ENCODE data around the gene SGCD. TPM values are rescaled to one million over a fixed set of nuclear protein-coding genes. Genes with fewer than 3 reads are reported as not detected.

The SGCD gene
- total RNA-seq, 5 donors from 2014 or later (not counting 1 experiment from before 2014, with no cell fraction given) = 0.13 to 2.4 (median 0.22) TPM

GRCh38 chr5:156618601-156619000 is 291.6 kb downstream of the SGCD start:
- Histone ChIP-seq H3K36me3 (ENCODE audit: control insufficient read depth in 2 of 2, extremely low read depth in 1 of 2, insufficient read depth in 1 of 2, low read length in 1 of 2) (no peaks in the 10 kb centered on the region), H3K27me3 (replicated peaks in 1 of 2; ENCODE audit: control insufficient read depth in 2 of 2, extremely low read depth in 1 of 2, insufficient read depth in 2 of 2, low read length in 1 of 2) (no peaks in the 10 kb centered on the region), H3K4me3 (ENCODE audit: control insufficient read depth in 1 of 2, extremely low read depth in 1 of 2, low read length in 1 of 2) (no peak overlapping the region), H3K4me1 (ENCODE audit: control insufficient read depth in 1 of 2, extremely low read depth in 1 of 2, insufficient read depth in 2 of 2, low read length in 2 of 2) (no peaks in the 10 kb centered on the region), H3K27ac (ENCODE audit: low read length) (no peak overlapping the region), H3K9me3 (no peaks in the 10 kb centered on the region)
- Mint-ChIP-seq H3K27me3 (peaks cover 10 to 15% of the 10 kb centered on the region in 2 donors), H3K9me3 (no peaks in the 10 kb centered on the region), H3K4me3 (no peak overlapping the region), H3K36me3 (no peaks in the 10 kb centered on the region), H3K27ac (no peak overlapping the region), H3K4me1 (no peaks in the 10 kb centered on the region)
- WGBS (ENCODE audit: insufficient coverage) = 100% methylated on average over 3 of the region's 8 CpGs
- DNase-seq (no peak), ATAC-seq (replicated peaks in 1 of 4) (no peak)
- ChIA-PET POLR2A (no interaction called here), CTCF (no interaction called here)

DNA sequence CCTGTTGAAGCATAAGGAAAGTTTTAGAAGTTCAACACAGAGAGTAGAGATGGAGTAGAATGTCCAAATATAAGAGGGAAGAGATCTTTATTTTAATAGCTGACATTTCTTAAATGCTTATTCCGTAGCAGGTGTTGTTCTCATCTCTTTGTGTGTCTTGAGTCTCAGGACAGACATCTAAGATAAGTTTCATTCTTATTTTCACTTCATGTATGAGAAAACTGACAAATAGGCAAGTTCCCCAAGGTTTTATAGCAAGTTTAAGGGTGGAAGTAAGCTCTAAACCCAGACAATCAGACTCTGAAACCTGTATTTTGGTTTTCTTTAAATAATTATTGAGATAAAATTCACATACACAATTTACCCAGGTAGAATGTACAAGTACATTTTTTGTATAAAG is 294.8 kb downstream of the SGCD start:
- Mint-ChIP-seq H3K4me3 (no peak overlapping the region), H3K27ac (no peak overlapping the region), H3K27me3 (peaks cover 10 to 15% of the 10 kb centered on the region in 2 donors), H3K9me3 (no peaks in the 10 kb centered on the region), H3K36me3 (no peaks in the 10 kb centered on the region), H3K4me1 (no peaks in the 10 kb centered on the region)
- no peak overlapping the region for H3K27ac ChIP-seq (ENCODE audit: low read length)
- H3K4me3 ChIP-seq (ENCODE audit: control insufficient read depth in 1 of 2, extremely low read depth in 1 of 2, low read length in 1 of 2) = no peak overlapping the region
- H3K9me3 ChIP-seq = no peaks in the 10 kb centered on the region
- no CpG with 5 or more reads among the region's 1 CpG for WGBS (ENCODE audit: insufficient coverage)
- no peaks in the 10 kb centered on the region for H3K27me3 ChIP-seq (replicated peaks in 1 of 2; ENCODE audit: control insufficient read depth in 2 of 2, extremely low read depth in 1 of 2, insufficient read depth in 2 of 2, low read length in 1 of 2)
- POLR2A ChIA-PET = interaction anchor here in 1 of 2 donors (0.7 kb wide), 1 partner anchor 18 kb away, joined by 4 read pairs; no protein-coding TSS in a partner anchor
- DNase-seq = no peak
- no peaks in the 10 kb centered on the region for H3K4me1 ChIP-seq (ENCODE audit: control insufficient read depth in 1 of 2, extremely low read depth in 1 of 2, insufficient read depth in 2 of 2, low read length in 2 of 2)
- ATAC-seq (replicated peaks in 1 of 4) = no peak
- H3K36me3 ChIP-seq (ENCODE audit: control insufficient read depth in 2 of 2, extremely low read depth in 1 of 2, insufficient read depth in 1 of 2, low read length in 1 of 2) = no peaks in the 10 kb centered on the region
- CTCF ChIA-PET = no interaction called here

DNA sequence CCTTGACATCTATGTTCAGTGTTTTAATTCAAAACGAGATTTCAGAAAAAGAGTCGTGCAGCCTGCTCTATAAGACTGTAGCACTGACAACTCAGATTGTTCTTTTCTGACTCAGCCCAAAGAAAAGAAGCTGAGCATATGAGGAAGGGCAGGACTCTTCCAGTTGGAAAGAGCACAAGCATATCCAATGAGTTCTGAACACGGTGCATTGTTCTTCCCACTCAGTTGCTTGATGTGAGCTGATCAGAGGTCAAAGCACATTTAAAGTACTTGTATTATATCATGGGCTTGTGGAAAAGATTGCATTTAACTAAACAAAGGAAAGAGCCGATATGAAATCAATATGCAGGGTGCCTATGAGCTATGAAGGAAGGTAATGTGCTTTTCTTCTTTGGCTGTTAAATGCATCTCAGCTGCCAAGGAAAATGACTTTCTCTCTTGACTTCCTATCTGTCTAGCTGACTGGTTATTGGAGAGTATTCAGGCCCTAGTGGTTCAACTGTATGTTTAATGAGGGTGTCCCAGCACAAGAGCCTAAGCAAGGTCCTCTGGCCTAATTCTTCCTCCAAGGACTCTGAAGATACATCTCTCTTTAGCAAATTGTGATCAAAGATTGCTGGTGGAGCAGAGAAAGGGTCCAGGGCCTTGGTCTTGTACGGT is 296.5 kb downstream of the SGCD start:
- H3K36me3 Mint-ChIP-seq = no peaks in the 10 kb centered on the region

GRCh38 chr5:156624686-156625085 is 297.7 kb downstream of the SGCD start:
- Histone ChIP-seq H3K36me3 (ENCODE audit: control insufficient read depth in 2 of 2, extremely low read depth in 1 of 2, insufficient read depth in 1 of 2, low read length in 1 of 2) (no peaks in the 10 kb centered on the region), H3K27ac (ENCODE audit: low read length) (no peak overlapping the region), H3K9me3 (no peaks in the 10 kb centered on the region), H3K27me3 (replicated peaks in 1 of 2; ENCODE audit: control insufficient read depth in 2 of 2, extremely low read depth in 1 of 2, insufficient read depth in 2 of 2, low read length in 1 of 2) (no peaks in the 10 kb centered on the region), H3K4me3 (ENCODE audit: control insufficient read depth in 1 of 2, extremely low read depth in 1 of 2, low read length in 1 of 2) (no peak overlapping the region), H3K4me1 (ENCODE audit: control insufficient read depth in 1 of 2, extremely low read depth in 1 of 2, insufficient read depth in 2 of 2, low read length in 2 of 2) (no peaks in the 10 kb centered on the region)
- Mint-ChIP-seq H3K36me3 (no peaks in the 10 kb centered on the region), H3K4me1 (peaks cover 0 to 10% (median 7%) of the 10 kb centered on the region in 3 donors), H3K9me3 (no peaks in the 10 kb centered on the region), H3K27ac (no peak overlapping the region), H3K27me3 (peaks cover 9% of the 10 kb centered on the region in 2 donors), H3K4me3 (no peak overlapping the region)
- no peak for DNase-seq
- 100% methylated on average over 1 of the region's 4 CpGs for whole genome bisulfite sequencing (ENCODE audit: insufficient coverage)
- ChIA-PET CTCF (no interaction called here), POLR2A (no interaction called here)
- no peak for ATAC-seq (replicated peaks in 1 of 4)

More for the DNA sequence above, 296.5 kb downstream of the SGCD start:
- WGBS (ENCODE audit: insufficient coverage) = 100% methylated on average over 2 of the region's 5 CpGs
- H3K9me3 ChIP-seq = no peaks in the 10 kb centered on the region
- H3K27me3 ChIP-seq (replicated peaks in 1 of 2; ENCODE audit: control insufficient read depth in 2 of 2, extremely low read depth in 1 of 2, insufficient read depth in 2 of 2, low read length in 1 of 2) = no peaks in the 10 kb centered on the region
- peaks cover 9% of the 10 kb centered on the region in 2 donors for H3K27me3 Mint-ChIP-seq
- no peaks in the 10 kb centered on the region for H3K36me3 ChIP-seq (ENCODE audit: control insufficient read depth in 2 of 2, extremely low read depth in 1 of 2, insufficient read depth in 1 of 2, low read length in 1 of 2)
- no peak for DNase-seq
- POLR2A ChIA-PET = no interaction called here
- peaks cover 0 to 7% (median 2%) of the 10 kb centered on the region in 3 donors for H3K4me1 Mint-ChIP-seq
- H3K4me3 ChIP-seq (ENCODE audit: control insufficient read depth in 1 of 2, extremely low read depth in 1 of 2, low read length in 1 of 2) = no peak overlapping the region
- CTCF ChIA-PET = no interaction called here
- no peaks in the 10 kb centered on the region for H3K9me3 Mint-ChIP-seq
- H3K4me3 Mint-ChIP-seq = no peak overlapping the region
- ATAC-seq (replicated peaks in 1 of 4) = no peak
- H3K27ac Mint-ChIP-seq = no peak overlapping the region
- H3K4me1 ChIP-seq (ENCODE audit: control insufficient read depth in 1 of 2, extremely low read depth in 1 of 2, insufficient read depth in 2 of 2, low read length in 2 of 2) = no peaks in the 10 kb centered on the region
- no peak overlapping the region for H3K27ac ChIP-seq (ENCODE audit: low read length)

GRCh38 chr5:156628421-156628820 is 301.5 kb downstream of the SGCD start:
- Mint-ChIP-seq H3K27me3 (peaks cover 0 to 3% of the 10 kb centered on the region in 2 donors), H3K4me3 (no peak overlapping the region), H3K4me1 (peaks cover 0 to 10% (median 7%) of the 10 kb centered on the region in 3 donors), H3K27ac (no peak overlapping the region), H3K9me3 (no peaks in the 10 kb centered on the region), H3K36me3 (no peaks in the 10 kb centered on the region)
- Histone ChIP-seq H3K36me3 (ENCODE audit: control insufficient read depth in 2 of 2, extremely low read depth in 1 of 2, insufficient read depth in 1 of 2, low read length in 1 of 2) (no peaks in the 10 kb centered on the region), H3K27me3 (replicated peaks in 1 of 2; ENCODE audit: control insufficient read depth in 2 of 2, extremely low read depth in 1 of 2, insufficient read depth in 2 of 2, low read length in 1 of 2) (no peaks in the 10 kb centered on the region), H3K27ac (ENCODE audit: low read length) (no peak overlapping the region), H3K4me1 (ENCODE audit: control insufficient read depth in 1 of 2, extremely low read depth in 1 of 2, insufficient read depth in 2 of 2, low read length in 2 of 2) (no peaks in the 10 kb centered on the region), H3K9me3 (no peaks in the 10 kb centered on the region), H3K4me3 (ENCODE audit: control insufficient read depth in 1 of 2, extremely low read depth in 1 of 2, low read length in 1 of 2) (no peak overlapping the region)
- DNase-seq (no peak), ATAC-seq (replicated peaks in 1 of 4) (no peak)
- POLR2A ChIA-PET = no interaction called here
- CTCF ChIA-PET = no interaction called here

DNA sequence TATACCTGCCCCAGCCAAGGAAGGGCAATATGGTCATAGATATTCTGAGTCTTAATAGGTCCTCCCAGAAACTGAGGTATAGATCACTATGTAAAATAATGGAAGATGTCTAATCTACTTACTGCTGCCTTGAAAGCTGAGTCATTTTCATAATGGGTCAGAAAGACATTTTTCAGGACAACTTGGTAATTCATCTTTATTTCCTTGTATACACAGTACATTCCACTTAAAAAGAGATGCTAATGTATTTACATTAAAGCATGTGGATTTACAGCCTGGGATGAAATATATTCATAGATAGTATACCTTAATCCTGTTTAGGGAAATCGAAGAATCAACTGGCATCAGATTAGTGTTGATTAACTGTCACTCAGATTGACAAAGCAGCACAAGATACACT is 304.0 kb downstream of the SGCD start:
- ATAC-seq (replicated peaks in 1 of 4) (no peak), DNase-seq (no peak)
- H3K27me3 ChIP-seq (replicated peaks in 1 of 2; ENCODE audit: control insufficient read depth in 2 of 2, extremely low read depth in 1 of 2, insufficient read depth in 2 of 2, low read length in 1 of 2) = no peaks in the 10 kb centered on the region
- Mint-ChIP-seq H3K4me3 (no peak overlapping the region), H3K9me3 (no peaks in the 10 kb centered on the region), H3K27ac (no peak overlapping the region), H3K27me3 (peaks cover 0 to 3% of the 10 kb centered on the region in 2 donors), H3K4me1 (peaks cover 0 to 10% (median 7%) of the 10 kb centered on the region in 3 donors), H3K36me3 (no peaks in the 10 kb centered on the region)
- no CpG with 5 or more reads among the region's 1 CpG for WGBS (ENCODE audit: insufficient coverage)
- H3K27ac ChIP-seq (ENCODE audit: low read length) = no peak overlapping the region
- no peaks in the 10 kb centered on the region for H3K9me3 ChIP-seq
- no peak overlapping the region for H3K4me3 ChIP-seq (ENCODE audit: control insufficient read depth in 1 of 2, extremely low read depth in 1 of 2, low read length in 1 of 2)
- ChIA-PET CTCF (no interaction called here), POLR2A (no interaction called here)
- no peaks in the 10 kb centered on the region for H3K4me1 ChIP-seq (ENCODE audit: control insufficient read depth in 1 of 2, extremely low read depth in 1 of 2, insufficient read depth in 2 of 2, low read length in 2 of 2)
- no peaks in the 10 kb centered on the region for H3K36me3 ChIP-seq (ENCODE audit: control insufficient read depth in 2 of 2, extremely low read depth in 1 of 2, insufficient read depth in 1 of 2, low read length in 1 of 2)

- H3K27ac Mint-ChIP-seq = no peak overlapping the region
- Histone ChIP-seq H3K27ac (ENCODE audit: low read length) (no peak overlapping the region), H3K4me1 (ENCODE audit: control insufficient read depth in 1 of 2, extremely low read depth in 1 of 2, insufficient read depth in 2 of 2, low read length in 2 of 2) (no peaks in the 10 kb centered on the region), H3K4me3 (ENCODE audit: control insufficient read depth in 1 of 2, extremely low read depth in 1 of 2, low read length in 1 of 2) (no peak overlapping the region), H3K9me3 (no peaks in the 10 kb centered on the region), H3K27me3 (replicated peaks in 1 of 2; ENCODE audit: control insufficient read depth in 2 of 2, extremely low read depth in 1 of 2, insufficient read depth in 2 of 2, low read length in 1 of 2) (no peaks in the 10 kb centered on the region), H3K36me3 (ENCODE audit: control insufficient read depth in 2 of 2, extremely low read depth in 1 of 2, insufficient read depth in 1 of 2, low read length in 1 of 2) (no peaks in the 10 kb centered on the region)
- H3K4me3 Mint-ChIP-seq = no peak overlapping the region
- no CpG with 5 or more reads among the region's 2 CpGs for WGBS (ENCODE audit: insufficient coverage)
- no peak for ATAC-seq (replicated peaks in 1 of 4)
- no peak for DNase-seq
- H3K36me3 Mint-ChIP-seq = no peaks in the 10 kb centered on the region
- CTCF ChIA-PET = interaction anchor here in 1 of 2 donors (0.6 kb wide), 1 partner anchor 707 kb away, joined by 5 read pairs; no protein-coding TSS in a partner anchor
- no peaks in the 10 kb centered on the region for H3K4me1 Mint-ChIP-seq
- POLR2A ChIA-PET = no interaction called here
- no peaks in the 10 kb centered on the region for H3K9me3 Mint-ChIP-seq
- peaks cover 0 to 3% of the 10 kb centered on the region in 2 donors for H3K27me3 Mint-ChIP-seq
Measured at GRCh38 chr5:156634301-156634700, 307.3 kb downstream of the SGCD start.
